NCI-H446 (cell line): Measurements from ENCODE around the gene CIDEC.

ENCODE experiments used
- DNase-seq, 2 experiments: peaks; one replicate each; lab custom pipeline; 2025; lab: John Stamatoyannopoulos, UW

CIDEC gene

DNA sequence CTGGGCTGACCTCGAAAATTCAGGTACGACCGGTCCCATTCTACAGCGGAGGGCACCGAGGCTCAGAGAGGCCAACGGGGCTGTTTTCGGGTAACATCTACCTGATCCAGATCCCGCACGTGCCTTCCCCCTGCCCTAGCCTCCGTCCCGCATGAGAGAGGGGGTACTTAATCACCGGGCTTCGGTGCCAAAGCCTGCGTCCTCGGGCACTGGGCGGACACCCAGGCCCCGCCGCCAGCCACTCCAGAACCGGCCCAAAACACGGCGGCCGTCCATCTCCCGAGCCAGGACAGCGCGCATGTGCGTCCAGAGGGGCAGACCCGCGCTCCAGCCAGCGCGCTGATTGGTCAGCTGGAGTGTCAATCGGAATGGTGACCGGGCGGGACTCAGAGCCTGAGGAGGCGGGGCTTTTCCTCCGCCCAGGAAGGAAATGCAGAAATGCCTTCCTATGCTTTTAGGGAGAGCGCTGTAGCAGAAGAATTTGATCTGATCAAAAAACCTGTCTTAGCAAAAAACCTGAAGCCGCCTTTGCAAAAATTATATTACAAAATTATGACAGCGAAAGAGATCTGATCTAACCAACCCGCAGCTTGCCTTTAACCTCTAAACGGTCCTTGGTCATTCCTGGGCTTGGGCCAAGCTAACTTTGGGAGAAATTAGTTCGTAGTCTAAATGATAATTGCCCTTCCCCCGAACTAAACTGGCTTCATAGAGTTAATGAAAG lies 36.2 kb downstream of the CIDEC start, which contains the start of gene RPUSD3:
TSS of gene RPUSD3 (minus strand) at position 294 of the 724 bp plus-strand sequence. CDS start at position 276, 18 bp downstream.
- peak; percentile 83 to 93 for DNase-seq

DNA sequence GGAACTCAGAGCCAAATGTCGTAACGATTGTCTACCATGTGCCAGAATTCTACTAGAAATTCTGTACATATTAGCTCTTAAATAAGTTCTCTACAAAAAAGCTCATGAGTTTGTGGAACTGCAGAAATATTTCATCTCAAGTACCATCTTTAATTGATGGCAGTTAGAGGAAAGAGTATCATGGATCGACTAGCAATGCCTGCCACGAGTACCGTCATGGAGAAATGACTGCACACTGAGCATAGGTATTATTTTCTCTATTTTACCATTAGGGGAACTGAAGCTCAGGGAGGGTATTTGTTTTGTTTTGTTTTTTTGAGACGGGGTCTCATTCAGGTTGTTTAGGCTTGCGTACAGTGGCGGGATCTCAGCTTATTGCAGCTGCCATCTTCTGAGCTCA lies 39.0 kb downstream of the CIDEC start:
- DNase-seq, result no peak

DNA sequence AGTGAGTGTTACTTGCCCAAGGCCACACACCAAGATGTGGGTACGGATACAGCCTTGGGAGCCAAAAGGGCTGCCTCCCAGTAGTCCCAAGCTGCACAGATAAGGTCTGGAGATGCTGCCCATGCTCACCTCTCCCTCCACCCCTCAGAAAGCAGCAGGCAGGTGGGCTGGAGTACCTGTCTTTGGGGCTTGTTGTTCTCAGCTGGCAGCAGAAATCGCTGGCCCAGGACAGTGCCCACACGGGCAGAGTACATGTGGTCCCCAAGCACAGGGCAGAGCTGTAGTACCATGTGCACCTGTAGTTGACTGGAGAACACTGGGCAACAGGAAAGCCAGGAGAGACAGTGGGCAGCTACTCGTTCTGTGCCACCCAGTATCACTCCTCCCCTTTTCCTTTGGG lies 41.2 kb downstream of the CIDEC start:
- no peak for DNase-seq

DNA sequence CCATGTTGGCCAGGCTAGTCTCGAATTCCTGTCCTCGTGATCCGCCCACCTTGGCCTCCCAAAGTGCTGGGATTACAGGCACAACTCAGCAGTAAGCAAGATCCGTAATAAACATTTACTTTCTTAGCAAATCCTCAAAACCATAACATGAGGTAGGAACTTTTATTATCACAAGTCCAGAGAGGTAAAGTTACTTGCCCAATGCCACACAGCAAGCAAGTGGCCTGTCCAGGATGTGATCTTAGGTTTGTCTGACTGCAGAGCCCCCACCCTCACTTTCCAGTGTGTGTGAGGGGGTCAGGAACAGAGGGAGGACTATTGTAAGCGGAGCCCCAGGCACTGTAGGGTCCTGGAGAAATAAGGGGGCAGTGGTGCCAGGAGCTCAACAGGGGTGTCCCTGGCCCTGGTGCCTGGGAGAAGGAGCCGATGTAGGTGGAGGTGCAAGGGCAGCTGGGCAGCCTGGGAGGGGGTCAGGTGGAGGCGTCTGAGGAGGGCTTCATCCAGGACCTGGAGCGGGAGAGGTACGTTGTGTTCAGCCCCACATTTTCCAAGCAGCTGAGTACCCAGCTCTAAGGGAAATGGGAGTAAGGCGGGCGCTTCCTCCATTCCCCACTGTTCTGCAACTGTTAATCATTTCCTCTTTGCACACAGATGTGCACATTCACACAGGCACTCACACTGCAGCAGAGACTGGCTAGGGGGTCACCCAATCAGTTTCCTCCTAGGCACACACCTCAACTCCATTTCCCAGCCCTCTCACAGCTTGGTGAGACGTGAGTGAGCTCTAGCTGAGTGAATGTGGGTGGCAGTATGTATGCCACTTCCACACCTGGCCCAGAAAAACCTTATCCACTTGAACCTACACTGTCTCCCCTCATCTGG lies 42.1 kb downstream of the CIDEC start:
- no peak for DNase-seq

DNA sequence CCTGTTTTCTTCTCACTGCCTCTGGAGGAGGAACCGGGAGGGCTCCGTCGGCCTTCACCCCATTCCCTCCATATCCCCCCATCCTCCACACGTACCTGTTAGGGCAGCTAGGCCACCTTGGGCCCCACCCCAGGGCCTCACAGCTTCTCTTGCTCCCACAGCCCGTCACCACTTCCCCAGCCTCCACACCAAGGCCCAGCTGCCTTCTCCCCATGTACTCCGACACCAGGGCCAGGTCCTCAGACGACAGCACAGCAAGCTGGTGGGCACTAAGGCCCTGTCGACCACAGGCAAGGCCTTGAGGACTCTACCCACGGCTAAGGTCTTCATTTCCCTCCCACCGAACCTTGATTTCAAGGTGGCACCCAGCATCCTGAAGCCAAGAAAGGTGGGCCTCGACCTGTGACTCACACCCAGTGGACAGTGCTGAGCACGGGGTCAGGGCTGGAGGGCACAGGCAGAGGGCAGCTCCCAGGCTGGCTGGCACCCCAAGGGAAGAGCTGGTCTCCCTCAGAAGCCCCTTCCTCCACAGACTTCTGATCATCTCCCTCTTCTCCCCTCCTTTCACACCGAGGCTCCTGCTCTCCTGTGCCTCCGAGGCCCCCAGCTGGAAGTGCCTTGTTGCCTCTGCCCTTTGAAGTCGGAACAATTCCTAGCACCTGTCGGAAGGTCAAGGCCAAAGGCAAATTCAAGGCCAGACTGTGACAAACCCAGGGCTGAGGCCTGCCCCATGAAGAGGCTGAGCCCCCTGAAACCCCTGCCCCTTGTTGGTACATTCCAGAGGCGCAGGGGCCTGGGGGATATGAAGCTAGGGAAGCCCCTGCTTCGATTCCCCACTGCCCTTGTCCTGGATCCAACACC lies 45.3 kb downstream of the CIDEC start:
- DNase-seq, result no peak

DNA sequence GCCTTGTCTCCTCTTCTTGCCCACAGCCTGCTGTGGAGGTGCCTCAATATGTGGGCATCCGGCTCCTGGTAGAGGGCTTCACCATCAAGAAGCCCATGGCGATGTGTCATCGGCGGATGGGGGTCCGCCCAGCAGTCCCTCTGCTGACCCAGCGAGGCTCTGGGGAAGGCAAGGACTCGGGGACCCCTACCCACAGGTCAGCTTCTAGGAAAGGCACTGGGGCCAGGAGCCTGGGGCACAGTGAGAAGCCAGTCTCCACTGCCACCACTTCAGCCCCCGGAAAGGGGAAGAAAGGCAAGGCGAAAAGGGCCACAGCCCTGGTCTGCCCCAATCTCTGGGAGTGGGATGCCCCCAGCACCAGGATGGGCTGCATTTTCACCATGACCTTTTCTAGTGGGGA lies 47.0 kb downstream of the CIDEC start:
- DNase-seq, result no peak

DNA sequence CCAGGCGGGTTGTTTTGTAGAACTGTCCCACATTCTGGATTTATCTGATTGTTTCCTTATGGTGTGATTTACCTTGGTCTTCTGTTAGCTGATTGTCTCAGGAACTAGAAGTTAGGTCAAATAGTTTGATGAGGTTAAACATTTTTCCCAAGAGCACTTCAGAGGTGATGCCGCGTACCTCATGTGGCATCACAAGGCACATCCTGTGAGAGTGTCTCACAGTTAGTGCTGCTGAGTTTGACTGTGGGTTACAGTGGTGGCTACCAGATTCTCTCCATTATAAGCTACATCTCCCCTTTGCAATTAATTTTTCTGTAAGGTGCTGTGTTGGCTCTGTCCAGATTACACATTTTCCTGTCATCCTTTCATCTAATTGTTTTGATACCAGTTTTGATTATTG lies 48.8 kb downstream of the CIDEC start:
- DNase-seq, result no peak

DNA sequence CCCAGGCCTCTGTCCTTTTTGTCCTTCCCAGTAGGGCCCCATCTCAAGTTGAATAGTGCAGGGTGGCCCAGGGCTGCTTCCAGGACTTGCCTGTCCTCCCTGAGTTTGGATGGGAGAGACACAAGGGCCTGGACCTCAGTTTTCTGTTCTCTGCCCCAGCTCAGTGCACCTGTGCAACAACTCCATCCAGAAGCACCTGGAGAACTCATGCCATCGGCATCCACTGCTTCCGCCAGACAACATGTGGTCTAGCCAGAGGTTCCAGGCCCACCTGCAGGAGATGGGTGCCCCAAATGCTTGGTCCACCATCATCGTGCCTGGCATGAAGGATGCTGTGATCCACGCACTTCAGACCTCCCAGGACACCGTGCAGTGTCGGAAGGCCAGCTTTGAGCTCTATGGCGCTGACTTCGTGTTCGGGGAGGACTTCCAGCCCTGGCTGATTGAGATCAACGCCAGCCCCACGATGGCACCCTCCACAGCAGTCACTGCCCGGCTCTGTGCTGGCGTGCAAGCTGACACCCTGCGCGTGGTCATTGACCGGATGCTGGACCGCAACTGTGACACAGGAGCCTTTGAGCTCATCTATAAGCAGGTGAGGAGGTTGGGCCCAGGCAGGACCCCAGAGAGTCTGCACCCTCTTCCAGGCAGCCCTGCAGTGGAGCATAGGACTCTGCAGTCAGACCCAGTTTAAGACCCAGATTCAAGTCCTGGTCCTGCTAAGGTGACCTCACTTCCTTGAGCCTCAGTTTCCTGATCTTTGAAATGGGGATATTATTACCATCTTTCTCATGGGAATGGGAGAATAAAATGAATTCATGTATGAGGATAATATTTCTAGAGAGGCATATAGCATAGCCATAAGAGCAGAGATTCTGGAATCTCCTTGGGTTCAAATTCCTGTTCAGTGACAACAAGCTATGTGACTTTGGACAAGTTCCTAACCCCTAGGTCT lies 51.0 kb downstream of the CIDEC start:
- no peak for DNase-seq

DNA sequence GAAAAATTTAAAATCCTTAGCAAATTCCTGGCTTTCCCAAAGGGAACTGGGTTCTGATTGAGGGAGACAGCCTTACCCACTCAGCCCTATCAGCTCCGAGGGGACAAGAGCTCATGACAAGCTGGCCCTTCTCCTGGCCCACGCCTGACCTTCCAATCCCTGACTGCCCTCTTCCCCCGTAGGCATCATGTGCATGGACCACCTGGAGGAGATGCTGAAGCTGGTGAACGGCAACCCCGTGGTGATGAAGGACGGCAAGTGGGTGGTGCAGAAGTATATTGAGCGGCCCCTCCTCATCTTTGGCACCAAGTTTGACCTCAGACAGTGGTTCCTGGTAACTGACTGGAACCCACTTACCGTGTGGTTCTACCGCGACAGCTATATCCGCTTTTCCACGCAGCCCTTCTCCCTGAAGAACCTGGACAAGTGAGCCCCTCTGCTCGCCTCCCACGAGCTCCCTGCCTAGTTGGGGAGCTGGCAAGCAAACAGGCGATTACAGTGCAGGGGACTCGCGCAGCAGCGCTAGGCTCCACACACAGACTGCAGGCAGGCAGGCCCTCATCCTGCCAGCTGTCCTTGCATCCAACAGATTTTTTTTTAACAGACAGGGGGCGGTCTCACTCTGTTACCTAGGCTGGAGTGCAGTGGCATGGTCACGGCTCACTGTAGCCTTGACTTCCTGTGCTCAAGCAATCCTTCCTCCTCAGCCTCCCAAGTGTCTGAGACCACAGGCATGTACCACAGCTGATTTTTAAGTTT lies 53.1 kb downstream of the CIDEC start:
- no peak for DNase-seq

DNA sequence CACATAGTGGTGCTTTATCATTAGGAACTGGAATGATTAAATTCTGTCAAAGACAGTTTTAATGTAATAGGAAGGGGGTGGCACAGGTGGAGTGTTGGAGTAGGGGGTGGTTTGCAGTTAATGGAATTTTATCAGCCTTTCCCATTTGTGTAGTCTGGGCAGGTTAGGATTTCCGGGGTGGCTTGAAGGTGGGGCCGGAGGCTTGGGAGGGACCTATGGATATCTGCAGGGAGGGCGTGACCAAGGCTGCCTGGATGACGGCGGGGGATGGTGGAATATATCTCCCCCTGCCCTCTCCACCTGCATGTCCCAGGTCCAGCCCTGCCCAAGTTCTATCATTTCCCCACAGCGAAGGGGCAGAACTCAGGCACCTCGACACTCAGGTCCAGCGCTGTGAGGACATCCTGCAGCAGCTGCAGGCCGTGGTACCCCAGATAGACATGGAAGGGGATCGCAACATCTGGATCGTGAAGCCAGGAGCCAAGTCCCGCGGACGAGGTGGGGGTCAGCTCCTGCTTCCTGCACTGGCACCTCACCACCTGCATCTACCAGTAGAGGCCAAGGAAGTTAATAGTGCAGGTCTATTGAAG lies 54.5 kb downstream of the CIDEC start:
- no peak for DNase-seq

DNA sequence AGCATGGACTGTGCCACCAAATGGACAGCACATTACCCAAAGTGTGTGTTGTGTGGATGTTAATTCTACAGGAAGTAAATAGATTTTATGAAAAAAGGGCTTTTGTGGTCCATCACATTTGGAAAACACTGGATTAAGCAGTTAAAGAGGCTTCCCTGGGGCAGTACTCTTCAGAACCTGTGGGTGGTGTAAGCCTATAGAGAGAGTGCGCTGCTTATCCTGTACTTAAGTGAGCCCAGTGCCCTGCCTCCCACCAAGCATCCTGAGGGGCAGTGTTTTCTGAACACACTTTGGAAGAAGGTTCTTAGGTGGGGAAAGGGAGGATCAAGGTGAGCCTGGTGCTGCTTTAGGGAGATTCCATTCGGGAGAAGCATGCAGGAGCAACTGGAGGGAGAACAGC lies 59.1 kb downstream of the CIDEC start:
- no peak for DNase-seq

DNA sequence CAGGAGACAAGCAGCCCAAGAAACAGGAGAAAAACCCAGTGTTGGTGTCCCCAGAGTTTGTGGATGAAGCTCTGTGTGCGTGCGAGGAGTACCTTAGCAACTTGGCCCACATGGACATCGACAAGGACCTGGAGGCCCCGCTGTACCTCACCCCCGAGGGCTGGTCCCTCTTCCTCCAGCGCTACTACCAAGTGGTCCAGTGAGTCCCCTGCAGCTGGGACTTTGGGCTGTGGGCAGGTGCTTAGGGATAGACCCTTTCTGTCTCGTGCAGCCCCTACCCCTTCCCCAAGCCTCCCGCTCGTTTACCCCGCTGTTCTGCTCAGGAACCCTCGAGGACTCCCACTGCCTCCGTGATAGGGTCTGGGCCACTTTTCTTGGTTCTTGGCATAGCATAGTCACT lies 59.5 kb downstream of the CIDEC start:
- no peak for DNase-seq

DNA sequence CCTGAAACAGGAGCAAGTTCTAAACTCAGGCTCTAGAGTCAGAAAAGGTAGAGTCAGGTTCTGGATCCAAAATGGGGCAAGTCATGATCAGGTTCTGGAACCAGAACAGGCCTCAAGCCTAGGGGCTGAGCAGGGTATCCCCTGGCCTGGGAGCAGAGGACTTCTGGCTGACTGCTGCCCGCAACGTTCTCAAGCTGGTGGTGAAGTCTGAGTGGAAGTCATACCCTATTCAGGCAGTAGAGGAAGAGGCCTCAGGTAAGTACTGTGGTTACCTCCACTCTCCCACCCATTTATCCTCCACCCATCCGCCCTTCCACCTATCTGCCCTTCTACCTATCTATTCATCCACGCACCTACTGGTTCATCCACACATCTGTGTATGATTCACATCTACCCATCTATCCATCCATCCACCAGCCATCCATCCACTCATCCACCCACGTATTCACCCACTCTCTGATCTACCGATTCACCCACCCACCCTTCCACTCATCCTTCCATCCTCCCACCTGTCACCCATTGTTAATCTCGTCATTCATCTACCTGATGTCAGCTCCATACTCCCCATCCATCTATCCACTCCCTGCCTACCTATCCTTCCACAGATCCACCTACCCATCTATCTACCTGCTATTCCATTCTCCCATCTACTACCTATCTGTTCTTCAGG lies 61.3 kb downstream of the CIDEC start:
- DNase-seq, result no peak

DNA sequence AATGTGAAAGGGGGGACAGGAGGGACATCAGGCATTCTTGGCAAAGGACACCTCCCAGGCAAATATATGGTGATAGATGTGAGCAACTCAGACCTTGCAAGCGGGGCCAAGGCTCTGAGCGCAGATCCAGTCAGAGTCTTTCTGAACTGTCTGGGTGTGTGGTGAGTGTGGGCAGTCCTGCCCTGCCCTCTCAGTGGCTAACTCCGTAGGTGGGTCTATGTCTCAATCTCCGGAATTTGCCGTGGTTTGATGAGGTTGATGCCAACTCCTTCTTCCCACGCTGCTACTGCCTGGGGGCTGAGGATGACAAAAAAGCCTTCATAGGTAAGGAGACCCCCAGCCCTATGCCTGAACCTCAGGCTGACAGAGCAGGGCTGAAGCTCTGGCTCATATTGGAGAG lies 62.6 kb downstream of the CIDEC start:
- DNase-seq, result no peak
